CD4-positive, CD25-positive, alpha-beta regulatory T cell (primary cell): ENCODE measurements around the gene INPP4A. TPM values are rescaled to one million over a fixed set of nuclear protein-coding genes. Genes with fewer than 3 reads are reported as not detected.

Source experiments
- ATAC-seq, 2 donors: fragments of 150-1000 bp; cut with Tn5 transposase; one replicate each; pipeline ENCODE4 v1.10.0; 2021; ENCODE audit warnings: low read depth in 2 of 2, moderate number of reproducible peaks in 2 of 2, moderate library complexity in 1 of 2
- DNase-seq, 3 donors: peaks; one replicate each; pipeline versions ENCODE4 v3.0.0 to v3.0.0-alpha.2; 2012 to 2022; ENCODE audit warnings: mixed read lengths in 1 of 3
- H3K27ac ChIP-seq: one replicate; pipeline ENCODE4 v1.7.0; 2013; ENCODE audit warnings: mild to moderate bottlenecking, low read length; ENCODE audit not compliant: insufficient read depth, poor library complexity, severe bottlenecking
- H3K27me3 ChIP-seq: one replicate; pipeline ENCODE4 v1.7.0; 2013; ENCODE audit warnings: low read length; ENCODE audit not compliant: control insufficient read depth, insufficient read depth
- H3K36me3 ChIP-seq: one replicate; pipeline ENCODE4 v1.7.0; 2013; ENCODE audit warnings: mild to moderate bottlenecking, low read length, moderate library complexity; ENCODE audit not compliant: control insufficient read depth, insufficient read depth
- H3K4me1 ChIP-seq: 2 replicates; pipeline ENCODE4 v1.7.0; 2013; ENCODE audit warnings: mild to moderate bottlenecking, low read length; ENCODE audit not compliant: insufficient read depth, control insufficient read depth, poor library complexity, severe bottlenecking
- H3K4me3 ChIP-seq: one replicate; pipeline ENCODE4 v1.7.0; 2013; ENCODE audit warnings: low read depth, mild to moderate bottlenecking, low read length, moderate library complexity
- H3K9me3 ChIP-seq, 2 experiments: 1 replicate in 1 of 2; 2 replicates in 1 of 2; pipeline ENCODE4 v1.7.0; 2013; ENCODE audit warnings: low read length in 2 of 2, mild to moderate bottlenecking in 1 of 2, moderate library complexity in 1 of 2; ENCODE audit not compliant: control insufficient read depth in 2 of 2
- H3K27ac Mint-ChIP-seq, 3 donors: one replicate each; pipeline ENCODE4 v1.8.0; 2020 to 2022; ENCODE audit warnings: mild to moderate bottlenecking in 3 of 3, mixed read lengths in 3 of 3, moderate library complexity in 2 of 3
- H3K27me3 Mint-ChIP-seq: one replicate; pipeline ENCODE4 v1.8.0; 2022; ENCODE audit warnings: mild to moderate bottlenecking, mixed read lengths
- H3K36me3 Mint-ChIP-seq: one replicate; pipeline ENCODE4 v1.8.0; 2020; ENCODE audit warnings: mixed read lengths
- H3K4me1 Mint-ChIP-seq, 4 donors: one replicate each; pipeline ENCODE4 v1.8.0; 2020 to 2022; ENCODE audit warnings: mixed read lengths in 4 of 4, mild to moderate bottlenecking in 1 of 4
- H3K4me3 Mint-ChIP-seq, 4 donors: one replicate each; pipeline ENCODE4 v1.8.0; 2020 to 2022; ENCODE audit warnings: mild to moderate bottlenecking in 4 of 4, mixed read lengths in 4 of 4, moderate library complexity in 3 of 4
- H3K9me3 Mint-ChIP-seq, 7 donors: one replicate each; pipeline ENCODE4 v1.8.0; 2020 to 2022; ENCODE audit warnings: mixed read lengths in 7 of 7, mild to moderate bottlenecking in 3 of 7, moderate library complexity in 2 of 7
- polyA plus RNA-seq, 4 donors: library from polyadenylated mRNA; unstranded; fragments of 300-500 nt; fragmentation: Illumina TruSeq; gene quantifications; one replicate each; pipeline ENCODE4 v1.2.3, GENCODE V29; 2021
- total RNA-seq: library from RNA; stranded (reverse); gene quantifications from one replicate; pipeline ENCODE4 v1.2.3, GENCODE V29; 2022

INPP4A gene
- total and polyA plus RNA-seq, 5 donors from 2014 or later: 27.9 to 106 (median 31.5) TPM

DNA sequence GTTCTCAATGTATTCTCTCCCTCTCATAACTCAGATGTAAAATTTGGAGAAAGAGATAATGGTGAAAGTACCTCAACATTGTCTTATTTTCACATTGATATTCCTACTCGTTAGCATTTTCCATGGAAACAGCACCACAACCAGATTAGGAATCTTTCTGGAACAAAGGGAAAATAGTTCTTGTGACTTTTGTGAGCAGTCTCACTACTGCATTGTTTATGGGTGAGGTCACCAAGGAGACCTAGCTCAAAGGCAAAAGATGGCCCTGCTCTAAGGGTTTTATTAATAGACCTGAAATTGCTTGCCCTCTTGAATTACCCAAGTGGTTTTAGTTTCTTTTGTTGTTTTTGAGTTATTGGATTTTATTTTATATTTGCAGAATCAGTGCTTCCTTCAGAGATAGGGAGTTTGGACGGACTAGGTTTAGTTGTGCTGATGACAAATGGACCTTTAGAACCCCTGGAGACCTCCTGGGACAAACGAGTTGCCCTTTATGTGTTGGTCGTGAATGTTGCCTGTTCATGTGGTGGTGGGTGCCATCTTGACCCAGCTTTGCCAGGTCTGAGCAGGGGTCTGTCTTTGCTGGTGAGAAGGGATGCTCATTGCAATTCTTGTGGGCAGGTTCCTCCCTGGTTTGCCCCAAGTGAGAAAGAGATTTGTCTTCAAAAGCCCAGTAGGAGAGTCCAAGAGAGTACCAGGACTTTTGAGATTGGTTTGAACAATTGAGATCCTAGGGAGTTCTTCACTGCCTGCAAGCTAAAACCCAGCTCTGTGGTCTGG lies 58.1 kb downstream of the INPP4A start:
- H3K4me3 Mint-ChIP-seq: peak overlapping the region in 2 of 4 donors; percentile 26 to 42
- no peaks in the 10 kb centered on the region for H3K9me3 ChIP-seq
- no peak for ATAC-seq
- H3K27ac ChIP-seq: no peak overlapping the region
- peak overlapping the region; percentile 54 to 80 (median 78) for H3K27ac Mint-ChIP-seq
- peaks cover 20 to 98% (median 81%) of the 10 kb centered on the region in 4 donors for H3K4me1 Mint-ChIP-seq
- no peak overlapping the region for H3K4me3 ChIP-seq
- peaks cover 43% of the 10 kb centered on the region for H3K36me3 Mint-ChIP-seq
- peaks cover 44% of the 10 kb centered on the region for H3K4me1 ChIP-seq
- peaks cover 29% of the 10 kb centered on the region for H3K36me3 ChIP-seq
- DNase-seq: no peak
- no peaks in the 10 kb centered on the region for H3K27me3 Mint-ChIP-seq
- H3K27me3 ChIP-seq: no peaks in the 10 kb centered on the region
- H3K9me3 Mint-ChIP-seq: peaks cover 0 to 7% (median 0%) of the 10 kb centered on the region in 7 donors

DNA sequence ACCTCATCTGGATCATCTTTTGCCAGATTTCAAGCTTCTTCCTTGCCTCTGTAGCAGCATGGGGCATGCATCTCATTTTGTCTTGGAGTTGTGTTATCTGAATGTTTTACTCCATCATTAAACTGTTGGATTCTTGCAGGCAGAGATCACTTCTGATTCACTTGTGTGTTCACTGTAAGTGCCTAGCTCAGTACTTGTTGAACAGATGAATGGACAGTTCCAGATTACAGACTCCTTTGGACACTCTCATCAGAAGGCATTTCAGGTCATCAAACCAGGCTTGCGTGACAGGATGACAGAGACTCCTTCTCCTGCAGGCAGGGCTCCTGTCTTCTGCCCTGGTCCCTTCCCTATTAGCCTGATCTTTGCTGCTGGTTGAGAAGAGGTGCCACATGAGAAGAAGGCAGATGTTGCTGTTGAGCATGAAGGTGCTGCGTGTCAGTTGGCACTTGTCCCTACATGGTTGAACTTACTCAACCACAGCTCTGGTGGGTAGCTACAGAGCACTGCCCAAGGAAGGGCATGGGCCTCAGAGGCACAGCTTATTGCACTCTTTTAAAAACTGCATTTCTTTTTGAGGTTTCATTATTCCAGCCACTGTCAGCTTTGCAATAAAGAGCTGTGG lies 58.9 kb downstream of the INPP4A start:
- ATAC-seq (no peak), DNase-seq (no peak)
- no peaks in the 10 kb centered on the region for H3K9me3 ChIP-seq
- Mint-ChIP-seq H3K27ac (peak overlapping the region; percentile 70 to 80 (median 74)), H3K27me3 (no peaks in the 10 kb centered on the region), H3K4me3 (peak overlapping the region in 1 of 4 donors; percentile 42), H3K4me1 (peaks cover 12 to 98% (median 80%) of the 10 kb centered on the region in 4 donors), H3K9me3 (no peaks in the 10 kb centered on the region), H3K36me3 (peaks cover 35% of the 10 kb centered on the region)
- no peak overlapping the region for H3K27ac ChIP-seq
- peaks cover 23% of the 10 kb centered on the region for H3K36me3 ChIP-seq
- H3K27me3 ChIP-seq: no peaks in the 10 kb centered on the region
- H3K4me1 ChIP-seq: peaks cover 49% of the 10 kb centered on the region
- no peak overlapping the region for H3K4me3 ChIP-seq

DNA sequence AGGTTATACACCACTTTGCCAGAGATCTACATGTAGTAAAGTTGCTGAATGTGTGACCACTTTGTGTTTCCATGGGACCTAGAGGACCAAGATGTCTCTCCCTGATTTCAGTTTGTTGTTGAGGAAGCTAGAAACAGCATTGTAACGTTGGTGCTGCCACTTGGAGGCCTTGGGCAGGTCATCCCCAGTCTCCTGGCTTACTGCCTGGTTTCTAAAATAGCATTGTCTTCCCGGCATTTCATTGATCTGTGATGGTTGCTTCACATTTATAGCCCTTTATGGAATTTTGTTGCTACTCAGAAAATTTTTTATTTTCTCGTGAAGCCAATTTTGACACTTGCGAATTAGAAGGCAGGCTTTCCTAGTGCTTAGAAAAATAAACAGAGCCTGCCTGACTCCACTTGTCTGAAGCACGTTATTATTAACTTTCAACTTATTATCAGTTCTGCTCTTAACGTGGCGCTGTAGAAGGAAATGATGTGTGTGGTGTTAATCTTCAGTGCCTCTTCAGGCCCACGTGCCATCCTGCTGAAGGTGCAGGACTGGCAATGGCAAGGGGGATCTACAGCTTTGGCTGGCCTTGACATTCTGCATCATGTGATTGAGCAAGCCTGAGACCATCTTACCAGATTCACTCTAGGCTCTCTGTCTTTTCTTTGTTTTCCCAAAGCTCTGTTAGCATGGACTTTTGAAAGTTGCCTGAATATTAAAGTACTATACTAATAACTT lies 59.9 kb downstream of the INPP4A start:
- ATAC-seq: no peak
- peaks cover 29% of the 10 kb centered on the region for H3K36me3 Mint-ChIP-seq

DNA sequence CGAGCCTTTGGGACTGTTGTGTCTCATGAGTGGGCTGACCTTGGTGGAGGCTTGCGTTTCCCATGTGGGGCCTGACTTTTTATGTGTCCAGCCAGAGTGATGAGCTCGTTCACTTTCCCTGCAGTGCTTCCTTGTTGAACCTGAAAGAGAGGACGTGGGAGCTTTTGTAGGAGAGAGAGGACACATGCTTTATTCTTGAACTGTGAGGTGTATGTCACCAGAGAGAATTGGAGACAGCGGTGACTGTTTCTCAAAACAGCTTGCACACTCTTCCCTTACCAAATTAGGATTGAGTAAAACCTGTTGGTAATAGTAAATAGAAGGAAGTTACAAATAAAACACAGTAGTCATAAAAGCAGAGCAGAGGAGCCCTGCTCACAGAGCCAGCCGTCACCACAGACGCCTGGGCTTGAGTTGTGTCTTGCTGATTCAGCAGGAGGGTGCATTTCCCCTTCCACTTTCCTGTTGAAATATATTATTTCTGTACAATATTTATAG lies 60.7 kb downstream of the INPP4A start:
- peak in 1 of 2 donors; percentile 25 for ATAC-seq
- no peaks in the 10 kb centered on the region for H3K9me3 Mint-ChIP-seq
- peak overlapping the region in 1 of 4 donors; percentile 22 for H3K4me3 Mint-ChIP-seq
- Histone ChIP-seq H3K4me3 (no peak overlapping the region), H3K4me1 (peaks cover 52% of the 10 kb centered on the region), H3K27ac (no peak overlapping the region), H3K9me3 (no peaks in the 10 kb centered on the region), H3K36me3 (peaks cover 19% of the 10 kb centered on the region), H3K27me3 (no peaks in the 10 kb centered on the region)
- H3K27me3 Mint-ChIP-seq: no peaks in the 10 kb centered on the region
- peak in 1 of 3 donors; percentile 15 for DNase-seq
- H3K4me1 Mint-ChIP-seq: peaks cover 12 to 99% (median 72%) of the 10 kb centered on the region in 4 donors
- peaks cover 27% of the 10 kb centered on the region for H3K36me3 Mint-ChIP-seq
- peak overlapping the region in 2 of 3 donors; percentile 33 to 80 for H3K27ac Mint-ChIP-seq

More for the DNA sequence above, 59.9 kb downstream of the INPP4A start:
- Mint-ChIP-seq H3K27ac (peak overlapping the region; percentile 28 to 80 (median 70)), H3K4me3 (peak overlapping the region in 1 of 4 donors; percentile 54), H3K4me1 (peaks cover 12 to 99% (median 76%) of the 10 kb centered on the region in 4 donors), H3K9me3 (no peaks in the 10 kb centered on the region), H3K27me3 (no peaks in the 10 kb centered on the region)
- H3K36me3 ChIP-seq: peaks cover 20% of the 10 kb centered on the region
- no peak overlapping the region for H3K27ac ChIP-seq
- H3K27me3 ChIP-seq: no peaks in the 10 kb centered on the region
- no peak overlapping the region for H3K4me3 ChIP-seq
- H3K4me1 ChIP-seq: peaks cover 52% of the 10 kb centered on the region
- DNase-seq: no peak
- no peaks in the 10 kb centered on the region for H3K9me3 ChIP-seq

DNA sequence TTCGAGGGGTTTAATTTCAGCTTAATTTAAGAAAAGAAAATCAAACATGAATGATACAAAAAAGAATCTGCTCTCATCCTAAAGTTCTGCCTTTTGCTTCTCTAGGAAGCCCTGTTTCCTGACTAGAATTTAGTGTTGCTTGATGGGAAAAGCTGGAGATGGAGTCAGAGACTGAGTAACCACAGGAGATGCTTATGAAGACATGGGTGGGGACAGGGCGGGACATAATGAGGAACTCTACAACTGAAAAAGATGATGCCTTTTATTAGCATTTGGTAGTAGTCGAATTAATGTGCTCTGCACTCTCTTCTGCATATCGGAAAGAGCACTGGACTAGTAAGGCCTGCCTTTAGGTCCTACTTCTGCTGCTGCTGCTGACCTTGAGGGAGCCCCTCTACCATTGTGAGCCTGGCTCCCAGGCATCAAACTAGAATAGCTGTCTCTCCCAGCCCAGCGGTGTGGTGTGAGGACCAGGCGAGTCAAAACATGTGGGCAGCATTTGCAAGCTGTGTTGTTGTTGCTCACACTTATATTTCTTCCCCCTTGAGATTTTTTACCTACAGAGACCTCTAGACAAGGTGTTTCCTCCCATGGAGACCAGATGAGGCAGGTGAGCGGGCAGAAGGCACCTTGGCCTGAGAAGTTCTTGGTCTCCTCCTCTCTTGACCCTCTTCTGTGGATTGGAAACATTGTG lies 61.5 kb downstream of the INPP4A start:
- Mint-ChIP-seq H3K27ac (peak overlapping the region; percentile 42 to 75 (median 61)), H3K4me1 (peaks cover 12 to 99% (median 71%) of the 10 kb centered on the region in 4 donors), H3K27me3 (no peaks in the 10 kb centered on the region), H3K36me3 (peaks cover 25% of the 10 kb centered on the region), H3K9me3 (no peaks in the 10 kb centered on the region), H3K4me3 (no peak overlapping the region)
- H3K27me3 ChIP-seq: no peaks in the 10 kb centered on the region
- no peak for DNase-seq
- peaks cover 19% of the 10 kb centered on the region for H3K36me3 ChIP-seq
- no peaks in the 10 kb centered on the region for H3K9me3 ChIP-seq
- no peak overlapping the region for H3K4me3 ChIP-seq
- no peak overlapping the region for H3K27ac ChIP-seq
- H3K4me1 ChIP-seq: peaks cover 52% of the 10 kb centered on the region
- ATAC-seq: no peak

DNA sequence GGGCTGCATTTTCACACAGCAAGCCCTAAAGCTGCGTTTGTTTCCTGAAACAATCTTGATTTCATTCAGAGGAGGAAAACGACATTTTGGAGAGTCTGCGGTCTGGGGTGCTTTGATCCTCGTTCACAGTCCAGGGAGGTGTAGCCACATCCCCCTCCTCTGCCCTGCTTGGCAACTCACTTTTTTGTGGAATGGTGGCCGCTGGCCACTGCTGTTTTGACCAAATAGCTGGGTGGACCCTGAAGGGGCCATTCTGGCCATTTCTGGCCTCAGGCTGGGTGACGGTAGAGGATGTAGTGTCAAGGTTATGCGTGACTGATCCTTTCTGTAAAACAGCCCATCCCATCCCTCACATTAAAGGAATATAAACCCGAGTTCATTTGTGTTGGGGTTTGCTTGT lies 62.2 kb downstream of the INPP4A start:
- H3K4me3 ChIP-seq: no peak overlapping the region
- Mint-ChIP-seq H3K9me3 (no peaks in the 10 kb centered on the region), H3K4me3 (no peak overlapping the region), H3K27me3 (no peaks in the 10 kb centered on the region), H3K36me3 (peaks cover 25% of the 10 kb centered on the region), H3K27ac (peak overlapping the region in 2 of 3 donors; percentile 54 to 75), H3K4me1 (peaks cover 15 to 99% (median 69%) of the 10 kb centered on the region in 4 donors)
- H3K4me1 ChIP-seq: peaks cover 47% of the 10 kb centered on the region
- H3K36me3 ChIP-seq: peaks cover 19% of the 10 kb centered on the region
- H3K27me3 ChIP-seq: no peaks in the 10 kb centered on the region
- ATAC-seq (no peak), DNase-seq (no peak)
- H3K27ac ChIP-seq: no peak overlapping the region
- H3K9me3 ChIP-seq: no peaks in the 10 kb centered on the region

DNA sequence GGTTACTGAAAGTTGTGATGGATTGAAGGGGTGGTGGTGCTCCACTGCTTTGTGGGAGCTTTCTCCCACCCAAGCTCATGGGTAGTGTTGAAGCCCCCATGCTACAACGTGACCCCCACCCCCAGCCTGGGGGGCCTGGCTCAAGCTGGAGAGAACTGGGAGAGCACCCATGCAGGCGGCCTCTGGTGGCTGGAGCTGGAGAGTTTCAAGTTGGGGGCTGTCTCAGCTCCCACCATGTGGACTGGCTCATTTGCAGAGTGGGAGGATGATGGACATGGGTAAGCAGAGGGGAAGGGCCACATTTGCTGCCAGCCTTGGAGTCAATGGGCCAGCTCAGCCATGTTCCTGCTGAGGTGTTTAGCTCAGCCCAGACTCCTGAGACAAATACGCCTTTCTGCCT lies 62.8 kb downstream of the INPP4A start:
- no peak overlapping the region for H3K4me3 ChIP-seq
- H3K36me3 Mint-ChIP-seq: peaks cover 25% of the 10 kb centered on the region
- H3K4me3 Mint-ChIP-seq: no peak overlapping the region
- no peak overlapping the region for H3K27ac ChIP-seq
- no peak for ATAC-seq
- H3K9me3 Mint-ChIP-seq: no peaks in the 10 kb centered on the region
- DNase-seq: no peak
- H3K27me3 ChIP-seq: no peaks in the 10 kb centered on the region
- H3K4me1 ChIP-seq: peaks cover 45% of the 10 kb centered on the region
- no peaks in the 10 kb centered on the region for H3K9me3 ChIP-seq
- peak overlapping the region in 2 of 3 donors; percentile 7 to 70 for H3K27ac Mint-ChIP-seq
- peaks cover 19% of the 10 kb centered on the region for H3K36me3 ChIP-seq
- H3K4me1 Mint-ChIP-seq: peaks cover 15 to 99% (median 69%) of the 10 kb centered on the region in 4 donors
- H3K27me3 Mint-ChIP-seq: no peaks in the 10 kb centered on the region
